GM03348 (cell line): ENCODE results near the gene LRRN2.

Source experiments
- DNase-seq: peaks from one replicate; pipeline ENCODE4 v3.0.0; 2012; ENCODE audit warnings: low spot score

Gene LRRN2

DNA sequence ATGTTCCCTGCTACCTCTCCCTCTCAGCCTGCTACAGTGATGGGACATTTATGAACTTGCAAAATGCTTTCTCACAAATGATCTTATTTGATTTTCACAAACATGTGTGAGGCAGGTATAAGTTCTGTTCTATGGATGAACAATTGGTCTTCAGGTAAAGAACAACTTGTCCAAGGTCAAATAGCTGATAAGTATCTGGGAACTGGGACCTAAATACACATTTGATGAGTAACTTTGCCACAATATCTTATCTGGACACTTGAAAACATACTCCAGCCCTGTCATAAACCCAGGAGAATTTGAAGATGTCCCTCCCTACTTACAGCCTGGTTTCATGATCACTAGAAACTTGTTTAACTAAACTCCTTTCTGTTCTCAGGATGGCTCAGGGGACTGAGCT, 23.0 kb downstream of the LRRN2 start:
- no peak for DNase-seq

DNA sequence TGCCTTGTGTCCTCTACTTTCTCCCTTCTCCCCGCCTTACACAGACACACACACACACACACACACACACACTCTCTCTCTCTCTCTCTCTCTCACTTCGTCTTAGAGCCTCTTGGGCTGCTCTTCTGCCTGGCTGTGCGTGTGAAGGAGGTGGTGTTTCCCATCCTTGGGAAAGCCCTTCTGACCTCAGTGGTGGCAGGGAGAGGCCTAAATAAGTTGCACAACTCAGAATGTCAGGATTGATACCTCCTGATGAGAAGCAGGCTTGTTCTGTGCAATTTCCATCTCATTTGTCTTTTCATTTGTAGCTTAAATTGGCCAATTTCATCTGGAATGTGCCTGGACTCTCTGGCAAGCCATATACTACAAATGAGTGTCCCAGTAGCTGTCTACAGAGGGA, 25.0 kb downstream of the LRRN2 start:
- DNase-seq = peak; percentile 31

GRCh38 chr1:204659056-204659455, 26.5 kb downstream of the LRRN2 start:
- DNase-seq = no peak

DNA sequence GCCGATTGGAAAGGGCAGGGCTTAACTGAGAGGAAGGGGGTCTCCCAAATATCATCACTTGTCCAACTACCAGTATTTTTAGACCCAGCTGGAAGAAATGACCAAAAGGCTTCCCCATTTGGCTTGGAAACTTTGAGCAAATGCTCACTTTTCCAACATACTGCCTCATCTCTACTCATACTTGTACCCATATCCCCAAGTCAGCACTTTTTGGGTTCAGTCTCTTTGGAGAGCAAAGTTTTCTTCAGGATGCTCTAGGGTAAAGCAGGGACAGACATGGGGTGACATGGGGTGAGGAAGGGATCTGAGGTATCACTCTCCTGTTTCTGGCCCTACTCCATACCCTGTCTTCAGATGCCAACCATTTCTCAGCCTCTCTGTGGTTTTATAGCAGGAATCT, 27.2 kb downstream of the LRRN2 start:
- no peak for DNase-seq

- DNase-seq = no peak
Measured at GRCh38 chr1:204653590-204654340, 31.8 kb downstream of the LRRN2 start.

- DNase-seq = no peak
Measured at GRCh38 chr1:204652497-204652896, 33.0 kb downstream of the LRRN2 start.

DNA sequence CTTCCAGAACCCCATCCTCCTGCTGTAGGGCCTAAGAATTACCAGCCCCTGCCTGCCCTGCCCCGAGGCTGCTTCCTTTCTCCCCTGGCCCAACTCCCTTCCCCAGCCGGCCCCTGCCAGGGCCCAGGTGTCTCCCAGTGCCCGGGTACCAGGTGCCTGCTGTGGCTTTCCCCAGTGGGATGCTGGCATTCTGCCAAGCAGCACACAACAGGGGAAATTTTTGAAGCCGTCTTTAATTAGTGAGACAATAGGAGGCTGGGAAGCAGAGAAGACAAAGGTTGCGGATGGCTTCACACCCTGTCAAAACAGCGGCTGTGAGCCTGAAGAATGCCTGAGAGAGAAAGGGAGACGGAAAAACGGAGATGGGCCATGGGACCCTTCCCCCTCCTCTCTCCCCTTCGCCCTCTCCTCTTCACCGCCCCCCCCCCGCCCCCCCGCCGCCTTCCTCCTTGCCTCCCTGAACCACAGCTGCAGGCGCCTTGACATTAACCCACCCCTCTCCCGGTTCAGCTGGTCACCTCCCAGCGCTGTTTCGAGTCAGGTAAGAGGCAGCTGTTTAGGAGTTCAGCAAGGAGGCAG, 33.6 kb downstream of the LRRN2 start:
- no peak for DNase-seq

GRCh38 chr1:204650911-204651570, 34.5 kb downstream of the LRRN2 start:
- DNase-seq = peak; percentile 28

DNA sequence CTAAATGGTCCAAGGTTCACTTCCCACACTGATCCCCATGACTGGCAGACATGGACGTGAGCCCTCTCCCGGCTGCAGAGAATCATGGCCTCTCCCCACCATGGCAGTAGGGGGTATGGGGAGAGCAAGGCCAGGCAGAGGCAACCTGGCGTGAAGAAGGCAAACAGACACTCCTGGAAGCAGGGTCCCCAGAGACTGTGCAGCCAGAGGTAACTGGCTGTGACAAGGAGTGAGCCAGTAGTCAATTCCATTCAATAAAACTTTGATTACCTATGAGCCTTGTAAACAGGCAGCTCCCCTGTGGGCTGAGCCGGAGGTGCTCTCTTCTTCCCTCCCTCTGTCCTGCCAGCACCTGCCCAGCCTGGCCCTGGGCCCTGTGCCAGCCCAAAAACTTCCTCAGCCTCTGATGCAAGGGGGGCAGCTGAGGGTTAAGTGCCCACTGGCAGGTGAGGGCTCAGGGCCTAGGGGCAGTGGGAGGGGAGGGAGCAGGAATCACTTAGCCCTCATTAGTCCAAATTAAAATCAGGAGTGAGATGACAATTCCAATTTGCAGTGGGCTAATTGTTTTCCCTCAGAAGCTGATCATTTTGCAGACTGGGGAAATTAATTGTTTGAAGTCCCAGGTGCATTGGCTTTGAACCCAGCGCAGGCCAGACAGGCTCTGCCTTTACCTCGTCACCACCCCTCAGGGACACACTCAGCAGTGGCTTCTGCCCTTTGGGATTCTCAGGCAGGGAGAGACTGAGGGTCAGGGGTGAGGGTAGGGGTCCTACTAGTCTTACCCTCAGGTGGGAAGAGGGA, 35.6 kb downstream of the LRRN2 start:
- no peak for DNase-seq

- no peak for DNase-seq
Measured at GRCh38 chr1:204648576-204648975, 37.0 kb downstream of the LRRN2 start.

DNA sequence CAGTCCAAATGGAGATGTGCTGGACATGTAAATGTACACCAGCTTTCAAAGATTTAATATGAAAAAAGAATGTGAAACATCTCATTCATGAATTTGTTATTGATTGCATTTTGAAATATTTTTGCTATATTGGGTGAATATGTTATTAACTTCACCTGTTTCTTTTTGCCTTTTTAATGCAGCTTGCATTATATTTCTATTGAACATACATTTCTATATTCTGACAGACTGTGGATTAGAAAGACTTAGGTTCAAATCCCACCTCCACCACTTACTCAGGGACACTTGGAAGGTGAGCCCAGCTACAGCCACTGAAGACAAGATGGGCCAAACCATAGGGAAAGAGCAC, 37.8 kb downstream of the LRRN2 start:
- no peak for DNase-seq

DNA sequence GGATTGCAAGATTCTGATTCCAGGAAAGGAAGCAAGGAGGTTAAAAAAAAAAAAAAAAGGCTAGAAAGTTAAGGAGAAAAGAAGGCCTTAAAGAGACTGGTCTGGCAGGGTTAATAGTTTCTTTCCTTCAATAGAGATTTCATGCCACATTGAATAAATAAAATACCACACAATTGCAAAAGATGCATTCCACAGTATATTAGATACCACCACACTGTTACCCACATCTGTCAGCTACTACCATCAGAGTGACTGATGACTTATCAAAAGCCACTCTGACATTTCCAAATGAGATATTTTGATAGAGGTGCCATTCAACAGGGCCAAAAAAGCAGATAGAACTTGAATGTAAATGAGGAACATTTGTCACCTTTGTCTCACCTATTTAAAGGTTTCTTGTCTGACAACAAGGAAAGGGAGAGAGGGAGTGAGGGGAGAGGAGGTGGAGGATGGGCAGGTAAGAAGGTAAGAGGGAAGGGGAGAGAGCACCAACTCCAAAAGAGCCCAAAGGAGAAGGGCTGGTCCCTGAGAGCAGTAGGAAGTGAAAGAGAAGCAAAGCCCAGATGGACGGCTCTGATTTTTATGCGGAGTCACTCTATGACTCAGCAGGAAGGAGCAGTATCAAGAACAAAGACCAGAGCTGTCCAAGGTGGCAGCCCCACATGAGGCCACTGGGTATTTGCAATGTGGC, 38.3 kb downstream of the LRRN2 start:
- peak; percentile 66 for DNase-seq

DNA sequence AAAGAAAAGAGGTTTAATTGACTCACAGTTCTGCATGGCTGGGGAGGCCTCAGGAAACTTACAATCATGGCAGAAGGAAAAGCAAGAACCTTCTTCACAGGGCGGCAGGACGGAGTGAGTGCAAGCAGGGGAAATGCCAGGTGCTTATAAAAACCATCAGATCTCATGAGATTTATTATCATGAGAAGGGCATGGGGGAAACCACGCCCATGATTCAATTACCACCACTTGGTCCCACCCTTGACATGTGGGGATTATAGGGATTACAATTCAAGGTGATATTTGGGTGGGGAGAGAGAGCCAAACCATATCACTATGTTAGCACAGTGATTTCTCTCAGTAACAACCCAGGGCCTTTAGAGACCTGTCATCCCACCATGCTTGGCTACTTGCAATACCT, 39.9 kb downstream of the LRRN2 start:
- DNase-seq = no peak

GRCh38 chr1:204645251-204645650, 40.3 kb downstream of the LRRN2 start:
- no peak for DNase-seq

- DNase-seq = no peak
Measured at GRCh38 chr1:204643503-204643902, 42.0 kb downstream of the LRRN2 start.

DNA sequence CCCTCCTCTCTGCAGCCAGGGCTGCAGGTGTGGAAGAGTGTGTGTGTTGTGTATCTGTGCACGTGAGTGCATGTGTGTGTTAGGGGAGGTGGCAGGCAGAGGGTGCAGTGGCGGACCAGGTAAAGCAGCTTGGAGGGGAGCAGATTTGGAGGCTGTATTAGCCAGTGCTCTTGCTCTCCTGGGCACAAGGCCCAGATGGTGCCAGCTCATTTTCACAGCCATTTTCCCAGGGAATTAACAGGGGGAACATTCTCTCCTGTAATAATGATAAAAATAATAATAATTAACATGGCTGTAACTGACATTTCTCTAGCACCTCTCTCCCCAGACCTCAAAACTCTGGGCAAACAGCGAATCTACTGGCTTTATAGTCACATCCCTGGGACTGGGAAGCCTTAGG, 43.6 kb downstream of the LRRN2 start:
- no peak for DNase-seq

- DNase-seq = no peak
Measured at GRCh38 chr1:204641455-204641854, 44.1 kb downstream of the LRRN2 start.

DNA sequence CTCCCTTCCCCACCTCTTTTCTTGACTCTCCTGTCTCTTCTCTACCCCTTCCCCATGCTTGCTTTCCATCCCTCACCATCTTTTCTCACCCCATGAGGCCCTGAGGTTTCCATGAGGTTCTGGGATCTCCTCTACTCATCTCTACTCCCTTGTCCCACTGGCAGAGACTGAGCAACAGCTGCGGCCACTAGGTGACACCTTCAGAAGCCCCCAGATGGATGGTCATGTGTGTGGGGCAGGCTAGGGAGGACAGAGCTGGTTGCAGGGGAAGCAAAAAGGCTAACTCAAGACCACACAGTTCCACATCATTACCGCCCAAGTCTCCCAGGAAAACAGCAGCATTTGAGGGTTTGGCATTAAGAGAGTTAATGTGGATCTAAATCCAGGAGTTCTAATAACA, 45.0 kb downstream of the LRRN2 start:
- no peak for DNase-seq

DNA sequence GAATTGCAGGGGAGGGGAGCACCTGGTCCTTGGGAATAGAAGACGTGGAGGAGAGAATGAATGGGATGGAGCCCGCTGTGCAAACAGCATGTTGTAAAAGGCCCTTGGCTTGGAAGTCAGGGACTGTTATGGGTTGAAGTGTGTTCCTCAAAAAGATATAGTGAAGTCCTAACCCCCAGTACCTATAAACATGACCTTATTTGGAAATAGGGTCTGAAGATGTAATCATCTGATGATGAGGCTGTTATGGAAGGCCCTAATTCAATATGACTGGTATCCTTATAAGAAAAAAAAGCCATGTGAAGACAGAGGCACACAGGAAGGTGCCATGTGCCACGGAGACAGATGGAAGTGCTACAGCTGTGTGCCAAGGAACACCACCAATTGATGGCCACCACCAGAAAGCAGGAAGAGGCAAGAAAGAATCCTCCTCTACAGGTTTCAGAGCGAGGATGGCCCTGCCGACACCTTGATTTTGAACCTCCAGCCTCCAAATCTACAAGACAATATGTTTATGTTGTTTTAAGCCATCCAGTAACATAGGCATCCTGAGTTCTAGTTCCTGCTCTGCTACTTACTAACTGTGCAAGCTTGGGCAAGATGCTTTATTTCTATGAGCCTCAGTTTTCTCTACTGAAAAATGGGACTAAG, 51.2 kb downstream of the LRRN2 start:
- no peak for DNase-seq

- DNase-seq = no peak
Measured at GRCh38 chr1:204633665-204634064, 51.9 kb downstream of the LRRN2 start.

DNA sequence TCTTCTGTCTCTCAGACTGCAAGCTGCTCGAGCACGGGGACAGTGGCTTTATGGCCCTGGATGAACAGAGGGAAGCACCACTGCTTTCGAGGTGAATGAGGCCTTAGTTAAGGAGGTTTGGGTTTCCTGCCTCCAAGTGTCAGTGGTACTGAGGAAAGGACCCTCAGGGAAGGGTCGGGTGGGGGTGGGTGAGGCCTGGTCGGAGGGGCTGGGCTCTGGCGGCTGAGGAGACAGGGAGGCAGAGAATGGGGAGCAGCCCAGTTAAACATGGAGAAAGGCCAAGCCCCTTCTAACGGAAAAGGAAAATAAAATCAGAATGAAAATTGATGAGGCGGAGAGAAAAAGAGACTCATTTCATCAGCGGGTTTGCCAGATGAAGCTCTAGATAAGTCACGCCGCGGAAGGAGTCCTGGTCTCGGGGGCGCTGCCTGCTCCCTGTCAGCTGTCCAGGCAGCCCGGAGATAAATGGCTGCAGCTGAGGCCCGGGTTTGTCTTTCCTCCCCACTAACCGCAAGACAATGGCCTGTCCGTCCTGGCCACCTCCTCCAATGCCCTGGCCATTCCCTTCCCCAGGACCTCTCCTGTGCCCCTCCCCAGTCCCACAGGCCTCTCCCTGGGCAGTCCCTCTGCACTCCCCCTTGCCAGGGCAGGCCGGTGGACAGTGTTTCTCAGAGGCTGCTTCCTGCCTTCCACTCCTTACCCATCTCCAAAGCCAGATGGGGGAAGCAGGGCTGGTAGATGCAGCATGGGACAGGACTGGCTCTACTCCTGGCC, 55.2 kb downstream of the LRRN2 start:
- DNase-seq = no peak
